Measurements from ENCODE around the gene ZNF784.

Gene ZNF784

DNA sequence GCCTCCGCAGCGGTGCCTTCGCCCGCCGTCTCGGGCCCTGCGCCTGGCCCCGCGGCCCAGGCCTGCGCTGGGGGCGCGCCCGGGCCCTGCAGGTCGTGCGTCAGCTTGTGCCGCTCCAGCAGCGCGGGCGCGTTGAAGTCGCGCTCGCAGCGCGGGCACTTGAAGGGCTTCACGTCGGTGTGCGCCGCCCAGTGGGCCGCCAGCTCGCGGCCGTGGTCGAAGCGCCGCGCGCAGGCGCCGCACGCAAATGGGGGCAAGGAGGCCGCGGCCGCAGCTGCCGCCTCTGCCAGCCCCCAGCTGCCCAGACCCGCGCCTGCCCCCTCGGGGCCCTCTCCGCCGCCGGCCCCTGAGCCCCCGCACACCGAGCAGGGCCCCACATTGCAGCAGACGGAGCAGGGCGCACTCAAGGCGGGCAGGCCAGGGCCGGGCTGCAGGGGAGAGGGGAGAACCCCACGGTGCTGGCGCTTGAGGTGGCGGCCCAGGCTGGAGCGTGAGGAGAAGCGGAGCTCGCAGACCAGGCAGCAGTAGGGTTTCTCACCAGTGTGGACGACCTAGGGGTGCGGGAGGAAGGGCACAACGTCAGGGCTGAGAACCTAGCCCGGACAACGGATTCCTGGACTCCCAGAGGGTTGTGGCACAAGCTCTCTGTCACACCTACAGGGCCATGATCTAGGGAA lies 31.1 kb downstream of the ZNF784 start:
- TF ChIP-seq, protein P1, sequence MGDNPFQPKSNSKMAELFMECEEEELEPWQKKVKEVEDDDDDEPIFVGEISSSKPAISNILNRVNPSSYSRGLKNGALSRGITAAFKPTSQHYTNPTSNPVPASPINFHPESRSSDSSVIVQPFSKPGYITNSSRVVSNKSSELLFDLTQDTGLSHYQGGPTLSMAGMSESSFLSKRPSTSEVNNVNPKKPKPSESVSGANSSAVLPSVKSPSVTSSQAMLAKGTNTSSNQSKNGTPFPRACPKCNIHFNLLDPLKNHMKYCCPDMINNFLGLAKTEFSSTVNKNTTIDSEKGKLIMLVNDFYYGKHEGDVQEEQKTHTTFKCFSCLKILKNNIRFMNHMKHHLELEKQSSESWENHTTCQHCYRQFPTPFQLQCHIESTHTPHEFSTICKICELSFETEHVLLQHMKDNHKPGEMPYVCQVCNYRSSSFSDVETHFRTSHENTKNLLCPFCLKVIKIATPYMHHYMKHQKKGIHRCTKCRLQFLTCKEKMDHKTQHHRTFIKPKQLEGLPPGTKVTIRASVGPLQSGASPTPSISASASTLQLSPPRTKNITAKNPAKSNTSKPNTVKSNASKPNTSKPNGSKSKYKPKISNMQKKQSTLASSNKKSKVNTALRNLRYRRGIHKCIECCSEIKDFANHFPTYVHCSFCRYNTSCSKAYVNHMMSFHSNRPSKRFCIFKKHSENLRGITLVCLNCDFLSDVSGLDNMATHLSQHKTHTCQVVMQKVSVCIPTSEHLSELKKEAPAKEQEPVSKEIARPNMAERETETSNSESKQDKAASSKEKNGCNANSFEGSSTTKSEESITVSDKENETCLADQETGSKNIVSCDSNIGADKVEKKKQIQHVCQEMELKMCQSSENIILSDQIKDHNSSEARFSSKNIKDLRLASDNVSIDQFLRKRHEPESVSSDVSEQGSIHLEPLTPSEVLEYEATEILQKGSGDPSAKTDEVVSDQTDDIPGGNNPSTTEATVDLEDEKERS (tag by site-specific recombination; IDR thresholded peaks at IDR 0.05) = no peak
- TF ChIP-seq ZNF791 (tag by site-specific recombination; IDR thresholded peaks at IDR 0.05) = no peak
- ChIA-PET CTCF (interaction anchor here (0.5 to 0.7 kb wide), 2 partner anchors 13 to 80 kb away, joined by 3 read pairs; partner anchors contain the start of gene ZNF579), POLR2A (no interaction called here)
- Histone ChIP-seq H3K9me3 (ENCODE audit: control insufficient read depth, insufficient read depth, low read depth, low read length) (no peaks in the 10 kb centered on the region), H3K4me3 (ENCODE audit: low read depth, low read length) (no peak overlapping the region), H3K4me1 (ENCODE audit: control insufficient read depth, insufficient read depth, low read length) (no peaks in the 10 kb centered on the region; the same call in 1 of the 2 replicates), H3K27ac (ENCODE audit: extremely low read depth, low read depth, low read length) (no peak overlapping the region), H3K36me3 (ENCODE audit: control insufficient read depth in 2 of 2, insufficient read depth in 1 of 2, low read length in 2 of 2) (peaks cover 14 to 36% of the 10 kb centered on the region in 2 experiments)

DNA sequence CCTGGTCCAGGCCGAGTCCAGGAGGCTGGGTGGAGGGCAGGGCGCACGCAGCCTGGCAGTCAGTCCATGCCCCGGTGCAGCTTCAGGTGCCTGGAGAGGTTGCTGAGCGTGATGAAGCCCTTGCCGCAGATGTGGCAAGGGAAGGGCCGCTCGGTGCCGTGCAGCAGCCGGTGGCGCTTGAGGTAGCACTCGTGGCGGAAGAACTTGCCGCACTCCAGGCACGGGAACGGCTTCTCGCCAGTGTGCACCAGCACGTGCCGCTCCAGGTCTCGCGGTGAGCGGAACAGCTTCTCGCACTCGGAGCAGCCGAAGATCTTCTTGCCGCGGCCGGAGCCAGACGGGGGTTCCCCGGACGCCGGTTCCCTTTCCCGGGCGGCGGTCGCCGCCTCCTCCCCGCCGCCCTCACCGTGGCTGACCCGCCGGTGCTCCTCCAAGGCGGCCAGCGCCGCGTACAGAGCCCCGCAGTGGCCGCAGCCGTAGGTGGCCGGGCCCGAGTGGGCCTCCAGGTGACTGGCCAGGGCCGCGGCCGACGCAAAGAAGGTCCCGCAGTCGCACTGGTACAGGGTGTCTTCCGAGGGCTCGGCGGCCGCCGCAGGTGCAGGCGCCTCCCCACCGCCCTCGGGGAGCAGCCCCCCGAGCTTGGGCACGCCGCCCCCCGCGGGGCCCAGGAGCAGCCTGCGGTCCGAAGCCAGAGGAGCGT lies 31.8 kb downstream of the ZNF784 start:
- ChIA-PET POLR2A (interaction anchor here (0.6 kb wide), 1 partner anchor 116 kb away, joined by 4 read pairs; no protein-coding TSS in a partner anchor), CTCF (no interaction called here)
- Histone ChIP-seq H3K4me1 (ENCODE audit: control insufficient read depth, insufficient read depth, low read length) (no peaks in the 10 kb centered on the region; the same call in 1 of the 2 replicates), H3K27ac (ENCODE audit: extremely low read depth, low read depth, low read length) (no peak overlapping the region), H3K4me3 (ENCODE audit: low read depth, low read length) (no peak overlapping the region), H3K9me3 (ENCODE audit: control insufficient read depth, insufficient read depth, low read depth, low read length) (no peaks in the 10 kb centered on the region), H3K36me3 (ENCODE audit: control insufficient read depth in 2 of 2, insufficient read depth in 1 of 2, low read length in 2 of 2) (peaks cover 14 to 36% of the 10 kb centered on the region in 2 experiments)
- TF ChIP-seq, protein P2, sequence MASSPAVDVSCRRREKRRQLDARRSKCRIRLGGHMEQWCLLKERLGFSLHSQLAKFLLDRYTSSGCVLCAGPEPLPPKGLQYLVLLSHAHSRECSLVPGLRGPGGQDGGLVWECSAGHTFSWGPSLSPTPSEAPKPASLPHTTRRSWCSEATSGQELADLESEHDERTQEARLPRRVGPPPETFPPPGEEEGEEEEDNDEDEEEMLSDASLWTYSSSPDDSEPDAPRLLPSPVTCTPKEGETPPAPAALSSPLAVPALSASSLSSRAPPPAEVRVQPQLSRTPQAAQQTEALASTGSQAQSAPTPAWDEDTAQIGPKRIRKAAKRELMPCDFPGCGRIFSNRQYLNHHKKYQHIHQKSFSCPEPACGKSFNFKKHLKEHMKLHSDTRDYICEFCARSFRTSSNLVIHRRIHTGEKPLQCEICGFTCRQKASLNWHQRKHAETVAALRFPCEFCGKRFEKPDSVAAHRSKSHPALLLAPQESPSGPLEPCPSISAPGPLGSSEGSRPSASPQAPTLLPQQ (tag by site-specific recombination; IDR thresholded peaks at IDR 0.05) = no peak
- no peak for TF ChIP-seq ZNF311 (tag by site-specific recombination; IDR thresholded peaks at IDR 0.05; ENCODE audit: borderline replicate concordance)
- no peak for TF ChIP-seq ZNF76 (tag by site-specific recombination; IDR thresholded peaks at IDR 0.05; ENCODE audit: borderline replicate concordance, low read depth)
- TF ChIP-seq, protein P3, sequence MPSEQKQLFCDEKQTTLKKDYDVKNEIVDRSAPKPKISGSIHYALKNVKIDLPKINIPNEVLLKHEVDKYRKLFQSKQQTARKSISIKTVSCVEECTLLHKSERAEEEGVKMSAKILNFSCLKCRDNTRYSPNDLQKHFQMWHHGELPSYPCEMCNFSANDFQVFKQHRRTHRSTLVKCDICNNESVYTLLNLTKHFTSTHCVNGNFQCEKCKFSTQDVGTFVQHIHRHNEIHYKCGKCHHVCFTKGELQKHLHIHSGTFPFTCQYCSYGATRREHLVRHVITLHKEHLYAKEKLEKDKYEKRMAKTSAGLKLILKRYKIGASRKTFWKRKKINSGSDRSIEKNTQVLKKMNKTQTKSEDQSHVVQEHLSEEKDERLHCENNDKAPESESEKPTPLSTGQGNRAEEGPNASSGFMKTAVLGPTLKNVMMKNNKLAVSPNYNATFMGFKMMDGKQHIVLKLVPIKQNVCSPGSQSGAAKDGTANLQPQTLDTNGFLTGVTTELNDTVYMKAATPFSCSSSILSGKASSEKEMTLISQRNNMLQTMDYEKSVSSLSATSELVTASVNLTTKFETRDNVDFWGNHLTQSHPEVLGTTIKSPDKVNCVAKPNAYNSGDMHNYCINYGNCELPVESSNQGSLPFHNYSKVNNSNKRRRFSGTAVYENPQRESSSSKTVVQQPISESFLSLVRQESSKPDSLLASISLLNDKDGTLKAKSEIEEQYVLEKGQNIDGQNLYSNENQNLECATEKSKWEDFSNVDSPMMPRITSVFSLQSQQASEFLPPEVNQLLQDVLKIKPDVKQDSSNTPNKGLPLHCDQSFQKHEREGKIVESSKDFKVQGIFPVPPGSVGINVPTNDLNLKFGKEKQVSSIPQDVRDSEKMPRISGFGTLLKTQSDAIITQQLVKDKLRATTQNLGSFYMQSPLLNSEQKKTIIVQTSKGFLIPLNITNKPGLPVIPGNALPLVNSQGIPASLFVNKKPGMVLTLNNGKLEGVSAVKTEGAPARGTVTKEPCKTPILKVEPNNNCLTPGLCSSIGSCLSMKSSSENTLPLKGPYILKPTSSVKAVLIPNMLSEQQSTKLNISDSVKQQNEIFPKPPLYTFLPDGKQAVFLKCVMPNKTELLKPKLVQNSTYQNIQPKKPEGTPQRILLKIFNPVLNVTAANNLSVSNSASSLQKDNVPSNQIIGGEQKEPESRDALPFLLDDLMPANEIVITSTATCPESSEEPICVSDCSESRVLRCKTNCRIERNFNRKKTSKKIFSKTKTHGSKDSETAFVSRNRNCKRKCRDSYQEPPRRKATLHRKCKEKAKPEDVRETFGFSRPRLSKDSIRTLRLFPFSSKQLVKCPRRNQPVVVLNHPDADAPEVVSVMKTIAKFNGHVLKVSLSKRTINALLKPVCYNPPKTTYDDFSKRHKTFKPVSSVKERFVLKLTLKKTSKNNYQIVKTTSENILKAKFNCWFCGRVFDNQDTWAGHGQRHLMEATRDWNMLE (tag by site-specific recombination; conservative IDR thresholded peaks at IDR 0.05; ENCODE audit: low read depth) = no peak
- no peak for TF ChIP-seq ZNF623 (tag by site-specific recombination; IDR thresholded peaks at IDR 0.05)
- no peak for TF ChIP-seq GFI1B (tag by site-specific recombination; IDR thresholded peaks at IDR 0.05)
- TF ChIP-seq ZFHX2 (tag by site-specific recombination; conservative IDR thresholded peaks at IDR 0.05) = no peak
- no peak for TF ChIP-seq ZNF423 (tag by site-specific recombination; IDR thresholded peaks at IDR 0.05)
- TF ChIP-seq, protein P4, sequence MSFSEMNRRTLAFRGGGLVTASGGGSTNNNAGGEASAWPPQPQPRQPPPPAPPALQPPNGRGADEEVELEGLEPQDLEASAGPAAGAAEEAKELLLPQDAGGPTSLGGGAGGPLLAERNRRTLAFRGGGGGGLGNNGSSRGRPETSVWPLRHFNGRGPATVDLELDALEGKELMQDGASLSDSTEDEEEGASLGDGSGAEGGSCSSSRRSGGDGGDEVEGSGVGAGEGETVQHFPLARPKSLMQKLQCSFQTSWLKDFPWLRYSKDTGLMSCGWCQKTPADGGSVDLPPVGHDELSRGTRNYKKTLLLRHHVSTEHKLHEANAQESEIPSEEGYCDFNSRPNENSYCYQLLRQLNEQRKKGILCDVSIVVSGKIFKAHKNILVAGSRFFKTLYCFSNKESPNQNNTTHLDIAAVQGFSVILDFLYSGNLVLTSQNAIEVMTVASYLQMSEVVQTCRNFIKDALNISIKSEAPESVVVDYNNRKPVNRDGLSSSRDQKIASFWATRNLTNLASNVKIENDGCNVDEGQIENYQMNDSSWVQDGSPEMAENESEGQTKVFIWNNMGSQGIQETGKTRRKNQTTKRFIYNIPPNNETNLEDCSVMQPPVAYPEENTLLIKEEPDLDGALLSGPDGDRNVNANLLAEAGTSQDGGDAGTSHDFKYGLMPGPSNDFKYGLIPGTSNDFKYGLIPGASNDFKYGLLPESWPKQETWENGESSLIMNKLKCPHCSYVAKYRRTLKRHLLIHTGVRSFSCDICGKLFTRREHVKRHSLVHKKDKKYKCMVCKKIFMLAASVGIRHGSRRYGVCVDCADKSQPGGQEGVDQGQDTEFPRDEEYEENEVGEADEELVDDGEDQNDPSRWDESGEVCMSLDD (tag by site-specific recombination; IDR thresholded peaks at IDR 0.05) = no peak
- TF ChIP-seq ZNF843 (tag by site-specific recombination; IDR thresholded peaks at IDR 0.05) = no peak
- no peak for TF ChIP-seq ZNF112 (tag by site-specific recombination; IDR thresholded peaks at IDR 0.05)
- TF ChIP-seq ZSCAN23 (tag by site-specific recombination; IDR thresholded peaks at IDR 0.05) = no peak
- no peak for TF ChIP-seq ZNF561 (tag by site-specific recombination; IDR thresholded peaks at IDR 0.05; ENCODE audit: borderline replicate concordance)
